ENCODE measurements around the gene PTGES3.

DNA sequence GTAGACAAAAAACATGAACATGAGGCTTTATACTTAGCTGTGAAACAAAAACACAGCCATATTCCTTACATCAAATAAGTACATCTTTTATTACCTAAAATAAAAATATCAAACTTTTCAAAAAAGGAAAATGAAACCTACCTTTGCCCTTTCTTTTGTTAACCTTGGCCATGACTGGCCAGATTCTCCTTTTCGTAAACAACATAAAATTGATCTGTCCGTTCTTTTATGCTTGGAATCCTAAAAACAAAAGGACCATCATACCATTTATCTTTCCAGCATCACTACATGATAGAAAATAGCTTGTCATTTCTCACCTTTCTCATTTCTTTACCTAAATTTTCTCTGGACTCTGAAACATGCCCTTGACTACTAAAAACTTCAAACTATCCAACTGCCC, 16.5 kb downstream of the PTGES3 start:
- TF ChIP-seq, protein P1, sequence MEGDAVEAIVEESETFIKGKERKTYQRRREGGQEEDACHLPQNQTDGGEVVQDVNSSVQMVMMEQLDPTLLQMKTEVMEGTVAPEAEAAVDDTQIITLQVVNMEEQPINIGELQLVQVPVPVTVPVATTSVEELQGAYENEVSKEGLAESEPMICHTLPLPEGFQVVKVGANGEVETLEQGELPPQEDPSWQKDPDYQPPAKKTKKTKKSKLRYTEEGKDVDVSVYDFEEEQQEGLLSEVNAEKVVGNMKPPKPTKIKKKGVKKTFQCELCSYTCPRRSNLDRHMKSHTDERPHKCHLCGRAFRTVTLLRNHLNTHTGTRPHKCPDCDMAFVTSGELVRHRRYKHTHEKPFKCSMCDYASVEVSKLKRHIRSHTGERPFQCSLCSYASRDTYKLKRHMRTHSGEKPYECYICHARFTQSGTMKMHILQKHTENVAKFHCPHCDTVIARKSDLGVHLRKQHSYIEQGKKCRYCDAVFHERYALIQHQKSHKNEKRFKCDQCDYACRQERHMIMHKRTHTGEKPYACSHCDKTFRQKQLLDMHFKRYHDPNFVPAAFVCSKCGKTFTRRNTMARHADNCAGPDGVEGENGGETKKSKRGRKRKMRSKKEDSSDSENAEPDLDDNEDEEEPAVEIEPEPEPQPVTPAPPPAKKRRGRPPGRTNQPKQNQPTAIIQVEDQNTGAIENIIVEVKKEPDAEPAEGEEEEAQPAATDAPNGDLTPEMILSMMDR (IDR thresholded peaks at IDR 0.05): no peak
- no peak for TF ChIP-seq POLR2AphosphoS5 (IDR thresholded peaks at IDR 0.05)
